K562 (cell line): Measurements from ENCODE around the gene RBM34. TPM values are rescaled to one million over a fixed set of nuclear protein-coding genes. Genes with fewer than 3 reads are reported as not detected.

Source experiments
- ATAC-seq: fragments of 200-7000 bp; cut with Tn5 transposase; 3 replicates; pipeline ENCODE4 v1.9.1; 2020; ENCODE audit warnings: moderate library complexity
- BruUV-seq: library from RNA; stranded (reverse); fragments of 400-500 nt; replicated peaks from 2 replicates; lab custom pipeline; 2021; lab: Mats Ljungman, UMichigan
- CTCF ChIA-PET: fragments of 300-600 bp; formaldehyde crosslinking; extraction: SDS; loops from one replicate; lab custom pipeline; 2021; ENCODE audit warnings: low intra/inter-chr PET ratio; lab: Yijun Ruan, JAX
- POLR2A ChIA-PET: fragments of 300-600, 350-650 bp; sonication (Branson Sonifier 250); formaldehyde crosslinking; extraction: SDS; loops from one replicate; lab custom pipeline; 2021; ENCODE audit warnings: antibody characterized with exemption, inconsistent platforms; lab: Yijun Ruan, JAX
- DNase-seq, 4 experiments: peaks; one replicate each; pipeline versions ENCODE4 v3.0.0 to v3.0.0-alpha.2; 2011 to 2018; ENCODE audit warnings: low spot score in 3 of 4, mixed read lengths in 3 of 4; ENCODE audit errors: extremely low read depth in 1 of 4
- FAIRE-seq: peaks from 2 replicates; lab custom pipeline; 2011; peaks lifted over from hg19 to GRCh38; lab: Jason Lieb, UNC
- H2AFZ ChIP-seq: 2 replicates; pipeline ENCODE4 v1.6.0; 2011; ENCODE audit warnings: low read depth, low read length, control low read depth, inconsistent platforms
- H3K27ac ChIP-seq: fragments of 200-600 bp; 3 replicates; pipeline ENCODE4 v1.8.0; 2011; ENCODE audit warnings: low read depth, mild to moderate bottlenecking, control low read depth, inconsistent platforms, low read length, moderate library complexity, mixed read lengths; ENCODE audit errors: extremely low read depth
- H3K27me3 ChIP-seq, 2 experiments: fragments of 300-600 bp in 1 of 2; 2 replicates in 1 of 2; 3 replicates in 1 of 2; pipeline versions ENCODE4 v1.6.0 to v1.8.0; 2011; ENCODE audit warnings: inconsistent platforms in 2 of 2, low read length in 2 of 2, mild to moderate bottlenecking in 1 of 2, mixed read lengths in 1 of 2, moderate library complexity in 1 of 2; ENCODE audit not compliant: control insufficient read depth in 2 of 2, insufficient read depth in 2 of 2
- H3K36me3 ChIP-seq: fragments of 300-600 bp; 3 replicates; pipeline ENCODE4 v1.8.0; 2011; ENCODE audit warnings: mild to moderate bottlenecking, low read length, inconsistent platforms; ENCODE audit not compliant: control insufficient read depth, insufficient read depth
- H3K4me1 ChIP-seq, 2 experiments: fragments of 200-600 bp in 1 of 2; replicated peaks in 1 of 2; 2 replicates in 1 of 2; 3 replicates in 1 of 2; pipeline versions ENCODE4 v1.5.1 to v1.8.0; 2011; ENCODE audit warnings: inconsistent platforms in 2 of 2, low read length in 2 of 2, mild to moderate bottlenecking in 1 of 2, mixed read lengths in 1 of 2, moderate library complexity in 1 of 2; ENCODE audit not compliant: control insufficient read depth in 2 of 2, insufficient read depth in 2 of 2
- H3K4me2 ChIP-seq: 2 replicates; pipeline ENCODE4 v1.6.1; 2011; ENCODE audit warnings: low read length, control low read depth, inconsistent platforms, mixed read lengths; ENCODE audit not compliant: insufficient read depth
- H3K4me3 ChIP-seq: fragments of 200-600 bp; sonication (generic), shearing (Covaris generic); 2 replicates; pipeline ENCODE4 v1.5.1; 2016; ENCODE audit warnings: control low read depth, inconsistent platforms
- H3K79me2 ChIP-seq: fragments of 200-600 bp; 3 replicates; pipeline ENCODE4 v1.8.0; 2011; ENCODE audit warnings: low read length, inconsistent platforms; ENCODE audit not compliant: control insufficient read depth, insufficient read depth
- H3K9ac ChIP-seq, 2 experiments: 2 replicates each; pipeline versions ENCODE4 v1.6.0 to v1.6.1; 2011; ENCODE audit warnings: low read depth in 2 of 2, low read length in 2 of 2, control low read depth in 1 of 2, inconsistent platforms in 1 of 2, mild to moderate bottlenecking in 1 of 2, mixed read lengths in 1 of 2; ENCODE audit not compliant: insufficient read depth in 1 of 2
- H3K9me1 ChIP-seq: one replicate; pipeline ENCODE4 v1.6.0; 2011; ENCODE audit warnings: inconsistent platforms, mild to moderate bottlenecking, low read length, moderate library complexity; ENCODE audit not compliant: control insufficient read depth, insufficient read depth
- H3K9me3 ChIP-seq: replicated peaks from 2 replicates; pipeline ENCODE4 v1.5.1; 2011; ENCODE audit warnings: low read depth, low read length, inconsistent platforms; ENCODE audit not compliant: control insufficient read depth, insufficient read depth
- H4K20me1 ChIP-seq: replicated peaks from 2 replicates; pipeline ENCODE4 v1.6.1; 2011; ENCODE audit warnings: low read length, inconsistent platforms, mixed read lengths; ENCODE audit not compliant: control insufficient read depth, insufficient read depth
- BDP1 ChIP-seq: IDR thresholded peaks from 3 replicates; pipeline ENCODE4 v1.6.1; 2011; ENCODE audit not compliant: insufficient read length, insufficient read depth
- ESRRA ChIP-seq: fragments of 450-650 bp; IDR thresholded peaks from 2 replicates; pipeline ENCODE4 v1.6.1; 2014; ENCODE audit warnings: low read depth, mild to moderate bottlenecking, moderate library complexity, borderline replicate concordance
- NFE2L1 ChIP-seq: fragments of 450-650 bp; IDR thresholded peaks from 2 replicates; pipeline ENCODE4 v1.6.1; 2016; ENCODE audit warnings: missing genetic modification characterization, low read depth, mild to moderate bottlenecking, missing compliant biosample characterization, moderate library complexity, borderline replicate concordance
- REST ChIP-seq, 2 experiments: fragments of 450-650 bp; formaldehyde crosslinking in 1 of 2; IDR thresholded peaks; 2 replicates each; pipeline versions ENCODE4 v1.4.0 to v1.6.1; 2014 to 2020; ENCODE audit warnings: mild to moderate bottlenecking in 2 of 2, borderline replicate concordance in 1 of 2, low read depth in 1 of 2
- ZNF232 ChIP-seq: sonication (generic); formaldehyde crosslinking; IDR thresholded peaks from 2 replicates; pipeline ENCODE4 v1.8.0; 2022; ENCODE audit warnings: mild to moderate bottlenecking, missing genetic modification reagents
- ZNF316 ChIP-seq: fragments of 450-650 bp; IDR thresholded peaks from 2 replicates; pipeline ENCODE4 v1.6.1; 2016
- WGBS: fragments of 100-300 bp; shearing (Covaris generic); methylation state at CpG from one replicate; pipeline ENCODE4 v1.1.6; 2016; ENCODE audit warnings: low coverage, mixed read lengths; ENCODE audit not compliant: insufficient coverage; ENCODE audit errors: missing lambda C conversion rate; 5-methylcytosine and 5-hydroxymethylcytosine counted together
- in situ Hi-C: fragments of 300-500 bp; cut with MboI; formaldehyde crosslinking; loops from 4 replicates; pipeline ENCODE4 v1.15.0; 2018; ENCODE audit warnings: inconsistent platforms, mixed read lengths
- intact Hi-C: fragments of 100-400 bp; cut with micrococcal nuclease; formaldehyde crosslinking; loops from 2 replicates; pipeline ENCODE4 v1.14.2; 2022
- polyA plus RNA-seq, 8 experiments: library from polyadenylated mRNA; depleted of rRNA in 4 of 8; stranded (reverse) in 5 of 8; unstranded in 3 of 8; fragments of >200 nt; fragmentation: Nextera tagmentation in 2 of 8; fragmentation: Illumina TruSeq in 1 of 8; extraction: Ambion mirVana in 2 of 8; extraction: Trizol in 1 of 8; gene quantifications; 2 replicates each; pipeline versions ENCODE4 v1.2.1 to v1.2.3, GENCODE V29; 2011 to 2014; ENCODE audit warnings: inconsistent platforms in 1 of 8, missing spikeins in 1 of 8
- total RNA-seq, 7 experiments: library from RNA; depleted of rRNA in 6 of 7; stranded (reverse); fragments of >200 nt in 6 of 7; fragmentation: Illumina TruSeq in 2 of 7; extraction: Trizol in 2 of 7; gene quantifications; 2 replicates each; pipeline versions ENCODE4 v1.2.1 to v1.2.3, GENCODE V29; 2011 to 2021; ENCODE audit warnings: low replicate concordance in 1 of 7

RBM34 gene
- total and polyA plus RNA-seq, 9 of the 15 experiments (the other 6 are each of a cell fraction or from before 2014, with no cell fraction given), result 64.0 to 178 (median 124) TPM

- Histone ChIP-seq H2AFZ (no peak overlapping the region), H3K4me2 (no peak overlapping the region), H3K4me1 (no peaks in the 10 kb centered on the region), H3K9me3 (no peaks in the 10 kb centered on the region), H3K9me1 (no peaks in the 10 kb centered on the region), H3K27ac (no peak overlapping the region), H3K79me2 (no peaks in the 10 kb centered on the region), H3K27me3 (no peaks in the 10 kb centered on the region), H3K4me3 (no peak overlapping the region), H4K20me1 (no peaks in the 10 kb centered on the region), H3K36me3 (peaks cover 54% of the 10 kb centered on the region), H3K9ac (no peak overlapping the region)
- POLR2A ChIA-PET, result interaction anchor here (0.8 to 1.2 kb wide), 2 partner anchors 23 to 29 kb away, joined by 3 to 4 read pairs; no protein-coding TSS in a partner anchor
- in situ Hi-C loops (no loop called here), intact Hi-C loops (no loop called here)
- 87% methylated on average over 3 of the region's 3 CpGs for WGBS
- FAIRE-seq (no peak), ATAC-seq (no peak), DNase-seq (no peak)
- no TSS peak for BruUV-seq
- CTCF ChIA-PET, result no interaction called here
- TF ChIP-seq ZNF232 (CRISPR knock-in tag) (no peak), ZNF316 (0 out of 2 replicates have a peak, but pooled peaks have one; percentile 24)
These were observed 7.3 kb upstream of the RBM34 start for GRCh38 chr1:235168375-235168774.

DNA sequence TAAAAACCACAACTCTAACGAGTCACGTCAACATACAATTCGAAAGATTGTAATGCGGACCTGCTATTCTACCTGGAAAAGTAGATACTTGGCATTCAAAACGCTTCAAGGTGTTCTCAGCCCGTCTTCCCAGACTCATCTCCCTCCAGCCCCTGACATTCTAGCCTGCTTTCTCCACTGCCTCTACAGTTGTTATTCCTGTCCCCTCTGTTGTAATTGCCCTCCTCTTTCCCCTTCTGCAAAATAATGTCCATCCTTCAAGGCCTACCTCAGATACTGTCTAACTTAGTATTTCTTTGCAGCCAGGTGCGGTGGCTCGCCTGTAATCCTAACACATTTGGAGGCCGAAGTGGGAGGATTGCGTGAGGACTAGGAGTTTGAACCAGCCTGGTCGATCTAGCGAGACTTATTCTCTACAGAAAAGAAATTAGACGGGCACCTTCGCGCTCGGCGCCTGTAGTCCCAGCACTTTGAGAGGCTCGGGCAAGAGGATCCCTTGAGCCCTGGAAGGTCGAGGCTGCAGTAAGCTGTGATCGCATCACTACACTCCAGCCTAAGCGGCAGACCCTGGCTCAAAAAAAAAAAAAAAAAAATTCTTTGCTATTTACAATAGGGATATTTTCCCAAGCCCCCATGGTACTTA is 756 bp upstream of the RBM34 start:
- intact Hi-C loops (loop anchor here (1.0 to 2.0 kb wide), 3 partner anchors 33 to 166 kb away; partner anchors contain the start of genes ARID4B, GGPS1 and TOMM20), in situ Hi-C loops (no loop called here)
- Histone ChIP-seq H3K9me1 (no peaks in the 10 kb centered on the region), H4K20me1 (no peaks in the 10 kb centered on the region), H3K9me3 (no peaks in the 10 kb centered on the region), H3K27ac (peak overlapping the region; percentile 92), H3K4me3 (peak overlapping the region; percentile 78), H3K9ac (peak overlapping the region; percentile 83 to 95), H2AFZ (peak overlapping the region; percentile 98), H3K36me3 (peaks cover 33% of the 10 kb centered on the region), H3K79me2 (peaks cover 49% of the 10 kb centered on the region), H3K27me3 (no peaks in the 10 kb centered on the region; a peak in 1 of 5 replicates), H3K4me2 (peak overlapping the region; percentile 98), H3K4me1 (peaks cover 7 to 9% of the 10 kb centered on the region in 2 experiments; a peak in 3 of 5 replicates)
- ChIA-PET POLR2A (interaction anchor here (0.6 to 1.9 kb wide), 11 partner anchors 10 to 1830 kb away, joined by 3 to 21 read pairs (median 4); partner anchors contain the start of gene TOMM20), CTCF (interaction anchor here (1.2 kb wide), 1 partner anchor 256 kb away, joined by 4 read pairs; no protein-coding TSS in a partner anchor)
- ATAC-seq, result peak; percentile 20
- DNase-seq, result peak in 2 of 4 experiments; percentile 21 to 32
- FAIRE-seq, result no peak
- TSS peak; percentile 95 for BruUV-seq
- 43% methylated on average over 21 of the region's 21 CpGs for WGBS
- no peak for TF ChIP-seq NFE2L1 (tag)
- TF ChIP-seq REST (IDR thresholded peaks at IDR 0.05; ENCODE audit: borderline replicate concordance), result no peak
- no peak for TF ChIP-seq REST (CRISPR knock-in tag; IDR thresholded peaks at IDR 0.05; ENCODE audit: low read depth)
- no peak for TF ChIP-seq ESRRA
- no peak for TF ChIP-seq BDP1
